ENCODE results near the gene MYMK. TPM values are rescaled to one million over a fixed set of nuclear protein-coding genes. Genes with fewer than 3 reads are reported as not detected.

The MYMK gene
- total and polyA plus RNA-seq, 9 donors: 23.0 to 93.0 (median 72.7) TPM

GRCh38 chr9:133528001-133528875, 3.5 kb upstream of the MYMK start:
- DNase-seq: peak; percentile 72
- Histone ChIP-seq H3K4me3 (ENCODE audit: low read length) (no peak overlapping the region), H3K9me3 (replicated peaks; ENCODE audit: control insufficient read depth, low read depth, low read length) (no peaks in the 10 kb centered on the region), H3K27ac (ENCODE audit: low read length) (peak overlapping the region; percentile 78), H3K4me1 (ENCODE audit: control insufficient read depth, insufficient read depth, low read length) (peaks cover 92% of the 10 kb centered on the region), H3K36me3 (ENCODE audit: control insufficient read depth, insufficient read depth, low read length) (no peaks in the 10 kb centered on the region), H3K27me3 (ENCODE audit: control insufficient read depth, insufficient read depth, low read length) (peaks cover 10% of the 10 kb centered on the region)
- WGBS (ENCODE audit: insufficient coverage): 29% methylated on average over 17 of the region's 22 CpGs

- peak; percentile 95 for DNase-seq
- Histone ChIP-seq H3K36me3 (ENCODE audit: control insufficient read depth, insufficient read depth, low read length) (no peaks in the 10 kb centered on the region), H3K4me3 (ENCODE audit: low read length) (no peak overlapping the region), H3K9me3 (replicated peaks; ENCODE audit: control insufficient read depth, low read depth, low read length) (no peaks in the 10 kb centered on the region), H3K4me1 (ENCODE audit: control insufficient read depth, insufficient read depth, low read length) (peaks cover 92% of the 10 kb centered on the region), H3K27me3 (ENCODE audit: control insufficient read depth, insufficient read depth, low read length) (peaks cover 9% of the 10 kb centered on the region), H3K27ac (ENCODE audit: low read length) (peak overlapping the region; percentile 78)
- 7% methylated on average over 17 of the region's 18 CpGs for WGBS (ENCODE audit: insufficient coverage)
These were observed 2.7 kb upstream of the MYMK start for GRCh38 chr9:133527444-133527920.

- Histone ChIP-seq H3K36me3 (ENCODE audit: control insufficient read depth, insufficient read depth, low read length) (no peaks in the 10 kb centered on the region), H3K4me3 (ENCODE audit: low read length) (no peak overlapping the region), H3K4me1 (ENCODE audit: control insufficient read depth, insufficient read depth, low read length) (peaks cover 92% of the 10 kb centered on the region), H3K9me3 (replicated peaks; ENCODE audit: control insufficient read depth, low read depth, low read length) (no peaks in the 10 kb centered on the region), H3K27ac (ENCODE audit: low read length) (peak overlapping the region; percentile 78), H3K27me3 (ENCODE audit: control insufficient read depth, insufficient read depth, low read length) (peaks cover 9% of the 10 kb centered on the region)
- WGBS (ENCODE audit: insufficient coverage): 13% methylated on average over 19 of the region's 21 CpGs
- no peak for DNase-seq
These were observed 2.1 kb upstream of the MYMK start for GRCh38 chr9:133526721-133527321.

- no peaks in the 10 kb centered on the region for H3K9me3 ChIP-seq (replicated peaks; ENCODE audit: control insufficient read depth, low read depth, low read length)
- H3K27ac ChIP-seq (ENCODE audit: low read length): no peak overlapping the region
- no peaks in the 10 kb centered on the region for H3K36me3 ChIP-seq (ENCODE audit: control insufficient read depth, insufficient read depth, low read length)
- no peak for DNase-seq
- H3K4me1 ChIP-seq (ENCODE audit: control insufficient read depth, insufficient read depth, low read length): peaks cover 88% of the 10 kb centered on the region
- WGBS (ENCODE audit: insufficient coverage): 62% methylated on average over 5 of the region's 8 CpGs
- no peak overlapping the region for H3K4me3 ChIP-seq (ENCODE audit: low read length)
- peaks cover 6% of the 10 kb centered on the region for H3K27me3 ChIP-seq (ENCODE audit: control insufficient read depth, insufficient read depth, low read length)
These were observed 918 bp upstream of the MYMK start for GRCh38 chr9:133525677-133526076.

GRCh38 chr9:133524146-133524545, 613 bp downstream of the MYMK start:
- Histone ChIP-seq H3K27me3 (ENCODE audit: control insufficient read depth, insufficient read depth, low read length) (peaks cover under 1% of the 10 kb centered on the region), H3K4me1 (ENCODE audit: control insufficient read depth, insufficient read depth, low read length) (peaks cover 78% of the 10 kb centered on the region), H3K4me3 (ENCODE audit: low read length) (peak overlapping the region; percentile 44), H3K9me3 (replicated peaks; ENCODE audit: control insufficient read depth, low read depth, low read length) (no peaks in the 10 kb centered on the region), H3K27ac (ENCODE audit: low read length) (peak overlapping the region; percentile 90), H3K36me3 (ENCODE audit: control insufficient read depth, insufficient read depth, low read length) (no peaks in the 10 kb centered on the region)
- DNase-seq: no peak
- WGBS (ENCODE audit: insufficient coverage): 100% methylated on average over 1 of the region's 5 CpGs

GRCh38 chr9:133523106-133523505, 1.7 kb downstream of the MYMK start:
- 88% methylated on average over 8 of the region's 8 CpGs for WGBS (ENCODE audit: insufficient coverage)

GRCh38 chr9:133522073-133522910, 2.5 kb downstream of the MYMK start:
- H3K27ac ChIP-seq (ENCODE audit: low read length): peak overlapping the region; percentile 90
- WGBS (ENCODE audit: insufficient coverage): 80% methylated on average over 11 of the region's 14 CpGs

More at GRCh38 chr9:133523106-133523505, 1.7 kb downstream of the MYMK start:
- H3K4me1 ChIP-seq (ENCODE audit: control insufficient read depth, insufficient read depth, low read length): peaks cover 68% of the 10 kb centered on the region
- DNase-seq: no peak
- H3K9me3 ChIP-seq (replicated peaks; ENCODE audit: control insufficient read depth, low read depth, low read length): no peaks in the 10 kb centered on the region
- peak overlapping the region; percentile 44 for H3K4me3 ChIP-seq (ENCODE audit: low read length)
- no peaks in the 10 kb centered on the region for H3K36me3 ChIP-seq (ENCODE audit: control insufficient read depth, insufficient read depth, low read length)
- no peaks in the 10 kb centered on the region for H3K27me3 ChIP-seq (ENCODE audit: control insufficient read depth, insufficient read depth, low read length)
- peak overlapping the region; percentile 90 for H3K27ac ChIP-seq (ENCODE audit: low read length)

GRCh38 chr9:133521122-133522072, 3.4 kb downstream of the MYMK start:
- H3K36me3 ChIP-seq (ENCODE audit: control insufficient read depth, insufficient read depth, low read length): no peaks in the 10 kb centered on the region
- no peaks in the 10 kb centered on the region for H3K9me3 ChIP-seq (replicated peaks; ENCODE audit: control insufficient read depth, low read depth, low read length)
- H3K27ac ChIP-seq (ENCODE audit: low read length): peak overlapping the region; percentile 71
- H3K27me3 ChIP-seq (ENCODE audit: control insufficient read depth, insufficient read depth, low read length): no peaks in the 10 kb centered on the region
- DNase-seq: no peak
- H3K4me3 ChIP-seq (ENCODE audit: low read length): no peak overlapping the region
- WGBS (ENCODE audit: insufficient coverage): 75% methylated on average over 17 of the region's 21 CpGs
- H3K4me1 ChIP-seq (ENCODE audit: control insufficient read depth, insufficient read depth, low read length): peaks cover 51% of the 10 kb centered on the region

More at GRCh38 chr9:133522073-133522910, 2.5 kb downstream of the MYMK start:
- peak; percentile 81 for DNase-seq
- Histone ChIP-seq H3K4me1 (ENCODE audit: control insufficient read depth, insufficient read depth, low read length) (peaks cover 60% of the 10 kb centered on the region), H3K36me3 (ENCODE audit: control insufficient read depth, insufficient read depth, low read length) (no peaks in the 10 kb centered on the region), H3K27me3 (ENCODE audit: control insufficient read depth, insufficient read depth, low read length) (no peaks in the 10 kb centered on the region), H3K9me3 (replicated peaks; ENCODE audit: control insufficient read depth, low read depth, low read length) (no peaks in the 10 kb centered on the region), H3K4me3 (ENCODE audit: low read length) (peak overlapping the region; percentile 44)
